ENCODE data around the gene RBM20. TPM values are rescaled to one million over a fixed set of nuclear protein-coding genes. Genes with fewer than 3 reads are reported as not detected.
A peak's percentile ranks its signal among the peaks of the same experiment; 100 is the strongest.

RBM20 gene
- polyA plus RNA-seq, 3 donors: not detected

DNA sequence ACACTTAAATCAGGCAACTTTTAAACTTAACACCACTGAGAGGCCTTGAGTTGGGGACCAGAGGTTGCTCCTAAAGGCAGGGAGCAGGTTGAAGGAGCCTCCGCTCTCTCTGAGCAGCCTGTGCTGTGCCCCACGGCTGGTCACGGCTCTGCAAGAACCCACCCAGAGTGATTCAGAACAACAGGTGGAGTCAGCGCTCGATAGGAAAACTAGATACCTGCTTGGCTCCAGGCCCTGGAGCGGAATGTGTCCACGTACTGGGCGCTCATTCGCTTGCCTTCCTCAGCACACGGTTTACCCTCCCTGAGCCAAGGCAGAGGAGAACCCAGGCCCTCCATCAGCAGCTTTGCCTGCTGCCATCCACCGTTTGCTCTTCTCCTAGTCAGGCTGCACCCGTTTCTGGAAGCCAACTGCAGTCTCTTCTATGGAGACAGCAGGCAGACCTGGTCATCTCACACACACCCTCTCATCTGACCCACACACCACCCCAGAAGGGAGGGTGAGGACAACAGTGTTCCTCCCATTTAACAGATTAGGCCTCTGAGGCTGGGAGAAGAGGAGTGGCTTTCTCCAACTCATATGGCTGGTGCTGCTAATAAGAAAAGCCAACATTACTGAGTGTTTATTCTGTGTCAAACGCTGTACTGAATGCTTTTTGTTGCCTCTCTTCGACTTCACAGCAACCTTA is 189.9 kb downstream of the RBM20 start:
- Histone ChIP-seq H3K4me1 (ENCODE audit: control insufficient read depth in 1 of 2, insufficient read depth in 2 of 2, low read length in 2 of 2) (peaks cover 5% of the 10 kb centered on the region in 2 donors), H4K20me1 (ENCODE audit: insufficient read depth, low read length) (no peaks in the 10 kb centered on the region), H3K27ac (ENCODE audit: low read depth in 1 of 2, low read length in 2 of 2) (no peak overlapping the region), H3K27me3 (ENCODE audit: control insufficient read depth in 2 of 2, insufficient read depth in 2 of 2, low read length in 2 of 2) (no peaks in the 10 kb centered on the region), H3K79me2 (ENCODE audit: insufficient read depth, low read length) (no peaks in the 10 kb centered on the region), H3K4me3 (replicated peaks in 1 of 3; ENCODE audit: low read depth in 2 of 3, low read length in 3 of 3) (no peak overlapping the region), H3K9me3 (replicated peaks in 1 of 2; ENCODE audit: control insufficient read depth in 1 of 2, insufficient read depth in 1 of 2, low read length in 2 of 2) (no peaks in the 10 kb centered on the region), H3K4me2 (replicated peaks; ENCODE audit: extremely low read depth, low read length, poor library complexity, severe bottlenecking) (no peak overlapping the region), H2AFZ (ENCODE audit: insufficient read depth, low read depth, low read length, poor library complexity, severe bottlenecking) (peak overlapping the region; percentile 6), H3K9ac (ENCODE audit: insufficient read depth, low read length, poor library complexity, severe bottlenecking) (no peak overlapping the region), H3K36me3 (replicated peaks in 1 of 2; ENCODE audit: control insufficient read depth in 1 of 2, insufficient read depth in 2 of 2, low read length in 2 of 2) (no peaks in the 10 kb centered on the region)
- 96% methylated on average over 14 of the region's 14 CpGs for WGBS (ENCODE audit: insufficient coverage)
- Mint-ChIP-seq H3K4me3 (no peak overlapping the region), H3K4me1 (peaks cover 15% of the 10 kb centered on the region), H3K36me3 (peaks cover 0 to 2% of the 10 kb centered on the region in 2 donors), H3K27me3 (ENCODE audit: low read depth in 3 of 3) (peaks cover 0 to 4% (median 3%) of the 10 kb centered on the region in 3 donors), H3K27ac (peak overlapping the region in 1 of 7 donors; percentile 35), H3K9me3 (peaks cover 0 to 1% (median 0%) of the 10 kb centered on the region in 7 donors)
- DNase-seq: no peak
- intact Hi-C loops (cut with micrococcal nuclease): no loop called here
- TF ChIP-seq, protein P1, sequence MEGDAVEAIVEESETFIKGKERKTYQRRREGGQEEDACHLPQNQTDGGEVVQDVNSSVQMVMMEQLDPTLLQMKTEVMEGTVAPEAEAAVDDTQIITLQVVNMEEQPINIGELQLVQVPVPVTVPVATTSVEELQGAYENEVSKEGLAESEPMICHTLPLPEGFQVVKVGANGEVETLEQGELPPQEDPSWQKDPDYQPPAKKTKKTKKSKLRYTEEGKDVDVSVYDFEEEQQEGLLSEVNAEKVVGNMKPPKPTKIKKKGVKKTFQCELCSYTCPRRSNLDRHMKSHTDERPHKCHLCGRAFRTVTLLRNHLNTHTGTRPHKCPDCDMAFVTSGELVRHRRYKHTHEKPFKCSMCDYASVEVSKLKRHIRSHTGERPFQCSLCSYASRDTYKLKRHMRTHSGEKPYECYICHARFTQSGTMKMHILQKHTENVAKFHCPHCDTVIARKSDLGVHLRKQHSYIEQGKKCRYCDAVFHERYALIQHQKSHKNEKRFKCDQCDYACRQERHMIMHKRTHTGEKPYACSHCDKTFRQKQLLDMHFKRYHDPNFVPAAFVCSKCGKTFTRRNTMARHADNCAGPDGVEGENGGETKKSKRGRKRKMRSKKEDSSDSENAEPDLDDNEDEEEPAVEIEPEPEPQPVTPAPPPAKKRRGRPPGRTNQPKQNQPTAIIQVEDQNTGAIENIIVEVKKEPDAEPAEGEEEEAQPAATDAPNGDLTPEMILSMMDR (IDR thresholded peaks at IDR 0.05): no peak

DNA sequence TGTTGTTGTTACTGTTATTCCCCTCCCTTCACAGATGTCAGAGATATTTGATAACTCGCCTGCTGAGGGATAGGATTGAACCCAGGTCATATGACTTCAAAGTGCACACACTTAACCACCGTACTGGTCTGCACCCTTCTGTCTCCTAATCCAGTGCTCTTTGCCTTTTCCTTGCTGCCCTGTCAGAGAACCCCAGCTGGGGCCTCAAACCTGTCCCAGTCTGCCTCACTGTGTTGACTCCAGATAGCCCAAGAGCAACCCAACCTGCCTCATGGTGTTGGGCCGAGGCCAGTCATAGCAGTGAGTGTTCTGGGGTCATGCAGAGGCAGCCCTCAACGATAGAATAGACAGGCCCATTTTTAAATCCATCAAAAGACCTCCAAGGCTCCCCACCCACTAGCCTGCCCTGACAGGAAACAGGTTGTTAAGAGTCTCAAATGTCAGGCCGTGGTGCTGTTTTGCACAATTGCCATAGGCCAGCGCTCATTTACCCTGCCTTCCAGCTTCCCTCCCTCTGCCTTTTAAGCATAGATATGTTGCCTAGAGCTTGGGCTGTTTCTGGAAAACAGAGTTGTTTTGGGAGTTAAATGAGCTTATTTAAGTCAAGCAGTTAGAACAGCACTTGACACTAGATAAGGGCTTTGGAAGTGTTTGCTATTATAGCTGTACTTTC is 190.6 kb downstream of the RBM20 start:
- Mint-ChIP-seq H3K27ac (peak overlapping the region in 1 of 7 donors; percentile 25), H3K4me1 (peaks cover 15% of the 10 kb centered on the region), H3K9me3 (peaks cover 0 to 1% (median 0%) of the 10 kb centered on the region in 7 donors), H3K4me3 (no peak overlapping the region), H3K36me3 (peaks cover 0 to 2% of the 10 kb centered on the region in 2 donors), H3K27me3 (ENCODE audit: low read depth in 3 of 3) (peaks cover 0 to 4% (median 0%) of the 10 kb centered on the region in 3 donors)
- no peak overlapping the region for H3K27ac ChIP-seq (ENCODE audit: low read depth in 1 of 2, low read length in 2 of 2)
- H3K9me3 ChIP-seq (replicated peaks in 1 of 2; ENCODE audit: control insufficient read depth in 1 of 2, insufficient read depth in 1 of 2, low read length in 2 of 2): no peaks in the 10 kb centered on the region
- 42% methylated on average over 4 of the region's 6 CpGs for WGBS (ENCODE audit: insufficient coverage)
- H3K79me2 ChIP-seq (ENCODE audit: insufficient read depth, low read length): no peaks in the 10 kb centered on the region
- no peak overlapping the region for H3K4me2 ChIP-seq (replicated peaks; ENCODE audit: extremely low read depth, low read length, poor library complexity, severe bottlenecking)
- H3K27me3 ChIP-seq (ENCODE audit: control insufficient read depth in 2 of 2, insufficient read depth in 2 of 2, low read length in 2 of 2): no peaks in the 10 kb centered on the region
- no peaks in the 10 kb centered on the region for H3K36me3 ChIP-seq (replicated peaks in 1 of 2; ENCODE audit: control insufficient read depth in 1 of 2, insufficient read depth in 2 of 2, low read length in 2 of 2)
- no peak for DNase-seq
- intact Hi-C loops (cut with micrococcal nuclease): loop anchor here in 1 of 2 donors (5.0 kb wide), 1 partner anchor 38 kb away; the partner anchor contains the start of gene PDCD4
- peak overlapping the region; percentile 6 for H2AFZ ChIP-seq (ENCODE audit: insufficient read depth, low read depth, low read length, poor library complexity, severe bottlenecking)
- H3K9ac ChIP-seq (ENCODE audit: insufficient read depth, low read length, poor library complexity, severe bottlenecking): no peak overlapping the region
- TF ChIP-seq, protein P1 (IDR thresholded peaks at IDR 0.05): no peak
- H4K20me1 ChIP-seq (ENCODE audit: insufficient read depth, low read length): no peaks in the 10 kb centered on the region
- peaks cover 5% of the 10 kb centered on the region in 2 donors for H3K4me1 ChIP-seq (ENCODE audit: control insufficient read depth in 1 of 2, insufficient read depth in 2 of 2, low read length in 2 of 2)
- no peak overlapping the region for H3K4me3 ChIP-seq (replicated peaks in 1 of 3; ENCODE audit: low read depth in 2 of 3, low read length in 3 of 3)

All from CD14-positive monocyte (primary cell).